Kidney (tissue), 14 donors: ENCODE data around the gene CTNND2. TPM values are rescaled to one million over a fixed set of nuclear protein-coding genes. Genes with fewer than 3 reads are reported as not detected.
A peak's percentile ranks its signal among the peaks of the same experiment; 100 is the strongest.
"Not testable (repeated sequence)": the region's sequence is repeated elsewhere in the genome, so short reads cannot be mapped to it uniquely, and the experiment has no call there.

Experiments
- DNase-seq, 5 donors: peaks; one replicate each; pipeline ENCODE4 v3.0.0-alpha.2; 2013 to 2020
- FAIRE-seq: peaks from 2 replicates; lab custom pipeline; 2012; peaks lifted over from hg19 to GRCh38; lab: Jason Lieb, UNC
- H3K27ac ChIP-seq, 2 donors: one replicate each; pipeline ENCODE4 v1.7.0; 2013; ENCODE audit warnings: low read depth in 2 of 2, low read length in 2 of 2, inconsistent platforms in 1 of 2
- H3K27me3 ChIP-seq: one replicate; pipeline ENCODE4 v1.7.1; 2013; ENCODE audit warnings: low read length, inconsistent platforms; ENCODE audit not compliant: control insufficient read depth, insufficient read depth
- H3K36me3 ChIP-seq, 3 donors: one replicate each; pipeline versions ENCODE4 v1.7.0 to v1.7.1; 2013; ENCODE audit warnings: low read length in 3 of 3, control low read depth in 1 of 3, inconsistent platforms in 1 of 3; ENCODE audit not compliant: insufficient read depth in 3 of 3, control insufficient read depth in 2 of 3
- H3K4me1 ChIP-seq, 3 donors: one replicate each; pipeline versions ENCODE4 v1.7.0 to v1.7.1; 2013; ENCODE audit warnings: low read length in 3 of 3, inconsistent platforms in 1 of 3, low read depth in 1 of 3; ENCODE audit not compliant: control insufficient read depth in 2 of 3, insufficient read depth in 2 of 3
- H3K4me3 ChIP-seq, 3 donors: one replicate each; pipeline versions ENCODE4 v1.7.0 to v1.8.1; 2013; ENCODE audit warnings: low read length in 3 of 3, control low read depth in 1 of 3, inconsistent platforms in 1 of 3
- H3K9ac ChIP-seq, 3 donors: one replicate each; pipeline versions ENCODE4 v1.7.0 to v1.7.1; 2013; ENCODE audit warnings: low read length in 3 of 3, control low read depth in 1 of 3, inconsistent platforms in 1 of 3
- H3K9me3 ChIP-seq, 3 donors: one replicate each; pipeline versions ENCODE4 v1.7.0 to v1.7.1; 2013; ENCODE audit warnings: low read length in 3 of 3, control low read depth in 1 of 3, inconsistent platforms in 1 of 3; ENCODE audit not compliant: control insufficient read depth in 2 of 3, insufficient read depth in 1 of 3
- CTCF ChIP-seq: IDR thresholded peaks from 3 replicates; pipeline ENCODE4 v1.5.1; 2012; ENCODE audit warnings: mild to moderate bottlenecking, moderate library complexity, borderline replicate concordance; ENCODE audit not compliant: insufficient read depth; ENCODE audit errors: extremely low read depth
- intact Hi-C: fragments of 100-400 bp; cut with DNase I; formaldehyde crosslinking; loops from one replicate; pipeline ENCODE4 v1.11.1; 2022
- polyA plus RNA-seq: library from polyadenylated mRNA; stranded (reverse); fragments of 350-450 nt; fragmentation: Illumina TruSeq; extraction: RNeasy Lipid Tissue Mini Kit (QIAGEN cat#74804); gene quantifications from one replicate; pipeline ENCODE4 v1.2.3, GENCODE V29; 2014; ENCODE audit warnings: low read depth, low replicate concordance; ENCODE audit not compliant: insufficient read depth
- total RNA-seq: library from RNA; stranded (reverse); fragmentation: NEBNext Ultra II Directional; extraction: Animal tissue kit (Norgen Biotek cat#: 25700); gene quantifications from one replicate; pipeline ENCODE4 v1.2.1, GENCODE V29; 2021
- donor health status: control.
- donor health status: control.
- donor health status: control.
- donor health status: control.
- donor health status: control.
- donor health status: DM: yes; HTN: yes; CAD: no.
- donor health status: Normal renal cell carcinoma (clear cell type).

The CTNND2 gene
- total and polyA plus RNA-seq, 2 donors from 2014 or later = 0.15 to 0.79 TPM

DNA sequence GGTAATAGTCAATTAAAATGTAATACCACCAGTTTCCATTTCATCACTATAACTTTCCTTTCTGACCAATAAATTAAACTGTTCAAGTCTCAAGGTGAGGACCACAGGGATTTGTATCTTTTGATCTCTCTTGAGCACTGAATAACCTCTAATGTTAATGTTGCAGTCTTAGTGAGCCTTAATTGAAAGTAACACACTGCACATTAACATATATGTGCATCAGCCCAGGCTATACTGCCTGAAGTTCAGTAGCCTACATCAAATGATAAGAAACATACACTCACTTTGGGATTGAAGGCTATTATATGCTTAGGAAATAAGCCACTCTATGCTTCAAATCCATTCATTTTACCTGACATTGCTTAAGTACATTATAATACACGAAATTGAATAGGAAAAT lies 832.2 kb downstream of the CTNND2 start:
- H3K9ac ChIP-seq = no peak overlapping the region
- H3K27me3 ChIP-seq = no peaks in the 10 kb centered on the region
- intact Hi-C loops = no loop called here
- no peaks in the 10 kb centered on the region for H3K4me1 ChIP-seq
- no peak for TF ChIP-seq CTCF
- H3K27ac ChIP-seq = no peak overlapping the region
- DNase-seq (no peak), FAIRE-seq (no peak)
- H3K4me3 ChIP-seq = no peak overlapping the region
- no peaks in the 10 kb centered on the region for H3K36me3 ChIP-seq
- H3K9me3 ChIP-seq = no peaks in the 10 kb centered on the region

- DNase-seq = no peak
These were observed 835.2 kb downstream of the CTNND2 start for GRCh38 chr5:11069041-11069440.

GRCh38 chr5:11065723-11066122 lies 838.5 kb downstream of the CTNND2 start:
- DNase-seq, H3K27me3 ChIP-seq, intact Hi-C loops, H3K9me3 ChIP-seq, H3K36me3 ChIP-seq, H3K9ac ChIP-seq, FAIRE-seq, H3K27ac ChIP-seq, H3K4me3 ChIP-seq, H3K4me1 ChIP-seq: not testable (repeated sequence)

More at GRCh38 chr5:11069041-11069440, 835.2 kb downstream of the CTNND2 start:
- no peak for FAIRE-seq
- intact Hi-C loops = no loop called here
- no peaks in the 10 kb centered on the region for H3K36me3 ChIP-seq
- TF ChIP-seq CTCF = no peak
- peaks cover 0 to 8% (median 7%) of the 10 kb centered on the region in 3 donors for H3K4me1 ChIP-seq
- H3K27me3 ChIP-seq = no peaks in the 10 kb centered on the region
- H3K9me3 ChIP-seq = no peaks in the 10 kb centered on the region
- H3K9ac ChIP-seq = no peak overlapping the region
- no peak overlapping the region for H3K27ac ChIP-seq
- no peak overlapping the region for H3K4me3 ChIP-seq

DNA sequence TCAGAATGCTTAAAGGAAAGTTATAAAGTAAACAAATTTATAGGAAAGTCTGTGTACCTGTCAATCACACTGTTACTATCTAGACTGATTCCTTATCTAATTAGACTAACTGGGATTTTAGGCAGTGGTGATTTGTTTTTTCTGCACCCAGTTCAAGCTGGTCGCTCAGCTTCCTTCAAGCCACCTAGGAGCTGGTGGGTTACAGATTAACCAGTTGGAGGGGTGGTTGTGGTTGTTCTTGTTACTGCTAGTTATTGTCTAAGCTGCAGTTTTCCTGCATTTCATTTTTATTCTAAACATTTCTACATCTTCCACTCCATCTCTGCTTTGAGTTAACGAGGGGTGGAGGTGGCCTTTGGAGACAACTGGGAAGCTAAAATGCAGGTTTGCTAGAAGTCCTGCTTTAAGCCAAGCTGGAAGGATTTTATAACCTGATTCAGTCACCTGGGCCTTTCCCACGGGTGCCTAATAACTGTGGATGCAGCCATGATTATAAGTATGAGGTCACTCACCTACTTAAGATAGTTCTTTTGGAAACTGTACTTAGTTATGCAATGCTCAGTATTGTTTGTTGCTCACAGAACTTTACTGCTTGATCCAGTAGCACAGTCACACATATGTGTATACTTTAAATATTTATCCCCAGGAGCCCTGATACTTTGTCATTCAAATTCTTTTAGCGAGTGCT lies 839.3 kb downstream of the CTNND2 start:
- no peak for TF ChIP-seq CTCF
- no peak for FAIRE-seq
- Histone ChIP-seq H3K27ac (peak overlapping the region in 1 of 2 donors; percentile 72), H3K9ac (no peak overlapping the region), H3K9me3 (no peaks in the 10 kb centered on the region), H3K4me1 (peaks cover 0 to 8% (median 7%) of the 10 kb centered on the region in 3 donors), H3K27me3 (no peaks in the 10 kb centered on the region), H3K4me3 (peak overlapping the region in 1 of 3 donors; percentile 20), H3K36me3 (no peaks in the 10 kb centered on the region)
- intact Hi-C loops = no loop called here
- DNase-seq = peak in 3 of 5 donors; percentile 13 to 58 (median 20)
